ENCODE data around the gene AJM1.

- no peak for TF ChIP-seq CTCF (IDR thresholded peaks at IDR 0.05; ENCODE audit: low read depth, low read length, poor library complexity, severe bottlenecking)
- no peak for TF ChIP-seq EZH2phosphoT487 (IDR thresholded peaks at IDR 0.05; ENCODE audit: borderline replicate concordance, low read length)
These were observed 40.0 kb upstream of the AJM1 start for GRCh38 chr9:136802321-136802720.
